Measurements from ENCODE around the gene BCDIN3D.

- no peak for TF ChIP-seq REST (IDR thresholded peaks at IDR 0.05)
- TF ChIP-seq YY1 (IDR thresholded peaks at IDR 0.05), result no peak
- no peak for TF ChIP-seq CTCF (IDR thresholded peaks at IDR 0.05; ENCODE audit: low read depth, low read length, missing input control)
- TF ChIP-seq, protein P1, sequence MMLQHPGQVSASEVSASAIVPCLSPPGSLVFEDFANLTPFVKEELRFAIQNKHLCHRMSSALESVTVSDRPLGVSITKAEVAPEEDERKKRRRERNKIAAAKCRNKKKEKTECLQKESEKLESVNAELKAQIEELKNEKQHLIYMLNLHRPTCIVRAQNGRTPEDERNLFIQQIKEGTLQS (IDR thresholded peaks at IDR 0.05), result no peak
- no peak for TF ChIP-seq GABPA (IDR thresholded peaks at IDR 0.05 in 1 of 2, conservative IDR thresholded peaks at IDR 0.05 in 1 of 2)
- no peak for TF ChIP-seq RXRA (IDR thresholded peaks at IDR 0.05)
- TF ChIP-seq NR2F2 (IDR thresholded peaks at IDR 0.05), result no peak
- TF ChIP-seq EGR1 (IDR thresholded peaks at IDR 0.05; ENCODE audit: low read depth in 2 of 2), result no peak
- no peak for TF ChIP-seq RAD21 (IDR thresholded peaks at IDR 0.05)
These were observed 17.4 kb downstream of the BCDIN3D start for GRCh38 chr12:49825360-49825970.
